Hepatocyte (in vitro differentiated cells): ENCODE measurements around the gene CNBD2.

Experiments
- CTCF ChIP-seq: fragments of 200-600 bp; sonication (generic); IDR thresholded peaks from 2 replicates; pipeline ENCODE4 v1.5.1; 2016; ENCODE audit warnings: antibody characterized with exemption, mild to moderate bottlenecking; ENCODE audit not compliant: poor library complexity
- EZH2 ChIP-seq: fragments of 200-600 bp; sonication (generic); IDR thresholded peaks from 2 replicates; pipeline ENCODE4 v1.6.1; 2016; ENCODE audit warnings: antibody characterized with exemption, mild to moderate bottlenecking, borderline replicate concordance
- EZH2phosphoT487 ChIP-seq: fragments of 200-600 bp; sonication (generic); IDR thresholded peaks from one replicate; pipeline ENCODE4 v1.6.1; 2018; ENCODE audit warnings: antibody characterized with exemption, mild to moderate bottlenecking, low read depth, moderate library complexity; ENCODE audit not compliant: unreplicated experiment, severe bottlenecking

DNA sequence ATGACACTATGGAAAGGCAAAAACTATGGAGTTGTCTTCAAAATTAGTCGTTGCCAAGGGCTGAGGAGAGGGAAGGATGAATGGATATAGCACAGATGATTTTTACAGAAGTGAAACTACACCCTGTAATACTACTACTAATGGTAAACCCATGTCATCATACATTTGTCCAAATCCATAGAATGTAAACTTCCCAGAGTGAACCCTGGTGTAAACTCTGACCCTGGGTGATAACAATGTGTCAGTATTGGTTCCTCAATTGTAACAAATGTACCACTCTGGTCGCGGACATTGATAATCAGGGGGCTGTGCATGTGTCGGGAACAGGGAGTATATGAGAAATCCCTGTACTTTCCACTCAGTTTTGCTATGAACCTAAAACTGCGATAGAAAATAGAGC, 72.2 kb downstream of the CNBD2 start:
- no peak for TF ChIP-seq CTCF
- TF ChIP-seq EZH2, result no peak
- no peak for TF ChIP-seq EZH2phosphoT487
